ENCODE data around the gene ZNF385D. TPM values are rescaled to one million over a fixed set of nuclear protein-coding genes. Genes with fewer than 3 reads are reported as not detected.

Gene ZNF385D
- total RNA-seq, 1 experiment from 2014 or later: 0.28 TPM

DNA sequence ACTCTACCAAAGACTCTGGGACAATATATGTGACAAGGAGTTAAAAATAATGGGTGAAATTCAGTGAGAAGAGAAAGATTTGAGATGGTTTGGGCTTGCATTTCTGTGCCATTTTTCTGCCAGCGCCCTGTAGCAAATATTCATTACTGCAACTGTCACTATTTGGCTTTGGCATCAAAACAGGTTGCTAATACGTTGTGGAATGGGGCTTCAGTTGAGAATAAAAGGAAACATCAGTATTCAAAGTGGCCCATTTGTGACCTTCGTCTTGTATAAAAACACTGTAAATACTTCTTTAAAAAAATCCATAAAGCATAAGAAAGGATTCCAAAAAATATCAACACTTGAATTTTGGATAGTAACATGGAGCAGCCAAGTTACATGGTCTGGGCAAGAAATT, 309.2 kb downstream of the ZNF385D start:
- Histone ChIP-seq H3K4me1 (replicated peaks; ENCODE audit: insufficient read depth) (no peaks in the 10 kb centered on the region), H3K9me2 (ENCODE audit: insufficient read depth) (no peaks in the 10 kb centered on the region; the same call in 1 of the 2 replicates), H3F3A (ENCODE audit: insufficient read depth, low read depth) (no peaks in the 10 kb centered on the region), H3K79me2 (ENCODE audit: low read depth) (no peaks in the 10 kb centered on the region), H3K36me3 (ENCODE audit: low read depth) (no peaks in the 10 kb centered on the region), H3K27me3 (ENCODE audit: insufficient read depth, low read depth) (no peaks in the 10 kb centered on the region), H2AFZ (no peak overlapping the region), H3K4me3 (no peak overlapping the region), H3K27ac (no peak overlapping the region), H4K20me1 (ENCODE audit: insufficient read depth) (no peaks in the 10 kb centered on the region), H3K4me2 (no peak overlapping the region), H3K9me3 (ENCODE audit: insufficient read depth, low read depth) (no peaks in the 10 kb centered on the region)
- ChIA-PET CTCF (no interaction called here), POLR2A (ENCODE audit: unreplicated experiment) (no interaction called here)
- DNase-seq: no peak
- TF ChIP-seq EZH2 (IDR thresholded peaks at IDR 0.05; ENCODE audit: low read depth): no peak
- TF ChIP-seq CTCF (conservative IDR thresholded peaks at IDR 0.05): no peak
- BruUV-seq (replicated peaks): no TSS peak
- intact Hi-C loops (cut with micrococcal nuclease; ENCODE audit: unreplicated experiment): no loop called here

DNA sequence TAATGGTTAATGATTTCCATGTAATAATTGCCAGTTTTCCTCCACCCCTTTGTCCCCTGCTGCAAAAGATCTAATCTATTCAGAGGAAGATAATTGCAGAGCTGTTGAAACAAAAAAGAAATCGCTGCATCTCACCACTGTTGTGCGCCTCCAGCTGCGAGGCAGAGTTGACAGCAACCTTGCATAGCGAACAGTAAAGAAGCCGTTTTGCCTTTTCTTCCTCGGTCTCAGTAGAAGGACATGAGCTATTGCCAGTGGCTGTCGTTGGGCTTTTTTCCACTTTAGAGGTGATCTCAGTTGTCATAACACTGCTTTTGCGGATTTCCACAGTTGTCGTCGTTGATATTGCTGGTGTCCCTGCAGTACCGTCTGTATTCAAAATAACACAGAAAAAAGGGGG, 314.2 kb downstream of the ZNF385D start:
- no peak overlapping the region for H3K4me2 ChIP-seq
- no peak overlapping the region; the same call in 1 of the 2 replicates for H2AFZ ChIP-seq
- no peaks in the 10 kb centered on the region for H4K20me1 ChIP-seq (ENCODE audit: insufficient read depth)

DNA sequence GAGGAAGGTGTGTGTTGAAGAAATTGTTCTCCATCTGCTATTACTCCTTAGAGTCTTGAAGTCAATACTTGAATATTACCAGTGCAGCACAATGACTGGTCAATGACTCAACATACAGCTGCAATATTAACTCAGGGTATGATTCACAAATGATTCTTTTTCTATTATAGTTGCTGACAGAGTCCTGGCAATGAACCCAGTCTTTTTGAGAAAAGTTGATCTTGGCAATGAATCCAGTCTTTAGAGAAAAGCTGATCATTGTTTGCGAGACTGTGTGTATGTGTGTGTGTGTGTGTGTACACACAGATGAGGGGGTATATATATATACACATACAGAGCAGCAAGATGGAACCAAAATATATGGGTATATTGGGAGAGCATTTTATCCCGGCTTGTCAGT, 315.1 kb downstream of the ZNF385D start:
- intact Hi-C loops (cut with micrococcal nuclease; ENCODE audit: unreplicated experiment): no loop called here
- POLR2A ChIA-PET (ENCODE audit: unreplicated experiment): no interaction called here
- H2AFZ ChIP-seq: no peak overlapping the region

More for the DNA sequence above, 314.2 kb downstream of the ZNF385D start:
- Histone ChIP-seq H3K4me1 (replicated peaks; ENCODE audit: insufficient read depth) (no peaks in the 10 kb centered on the region), H3F3A (ENCODE audit: insufficient read depth, low read depth) (no peaks in the 10 kb centered on the region), H3K27me3 (ENCODE audit: insufficient read depth, low read depth) (no peaks in the 10 kb centered on the region), H3K36me3 (ENCODE audit: low read depth) (no peaks in the 10 kb centered on the region), H3K9me3 (ENCODE audit: insufficient read depth, low read depth) (no peaks in the 10 kb centered on the region), H3K79me2 (ENCODE audit: low read depth) (no peaks in the 10 kb centered on the region), H3K27ac (no peak overlapping the region), H3K4me3 (no peak overlapping the region), H3K9me2 (ENCODE audit: insufficient read depth) (no peaks in the 10 kb centered on the region)
- TF ChIP-seq CTCF (conservative IDR thresholded peaks at IDR 0.05) (no peak), EZH2 (IDR thresholded peaks at IDR 0.05; ENCODE audit: low read depth) (no peak)
- ChIA-PET POLR2A (ENCODE audit: unreplicated experiment) (no interaction called here), CTCF (no interaction called here)
- intact Hi-C loops (cut with micrococcal nuclease; ENCODE audit: unreplicated experiment): no loop called here
- BruUV-seq (replicated peaks): no TSS peak
- no peak for DNase-seq

More for the DNA sequence above, 315.1 kb downstream of the ZNF385D start:
- no peak overlapping the region for H3K27ac ChIP-seq
- CTCF ChIA-PET: no interaction called here
- no peaks in the 10 kb centered on the region for H3F3A ChIP-seq (ENCODE audit: insufficient read depth, low read depth)
- DNase-seq: no peak
- H3K9me2 ChIP-seq (ENCODE audit: insufficient read depth): no peaks in the 10 kb centered on the region
- H3K4me1 ChIP-seq (replicated peaks; ENCODE audit: insufficient read depth): no peaks in the 10 kb centered on the region
- no TSS peak for BruUV-seq (replicated peaks)
- no peak overlapping the region for H3K4me2 ChIP-seq
- no peaks in the 10 kb centered on the region for H3K79me2 ChIP-seq (ENCODE audit: low read depth)
- H3K36me3 ChIP-seq (ENCODE audit: low read depth): no peaks in the 10 kb centered on the region
- H3K9me3 ChIP-seq (ENCODE audit: insufficient read depth, low read depth): no peaks in the 10 kb centered on the region
- no peaks in the 10 kb centered on the region for H4K20me1 ChIP-seq (ENCODE audit: insufficient read depth)
- no peaks in the 10 kb centered on the region for H3K27me3 ChIP-seq (ENCODE audit: insufficient read depth, low read depth)
- H3K4me3 ChIP-seq: no peak overlapping the region
- TF ChIP-seq CTCF (conservative IDR thresholded peaks at IDR 0.05): no peak
- TF ChIP-seq EZH2 (IDR thresholded peaks at IDR 0.05; ENCODE audit: low read depth): no peak

Measured in PC-9 (cell line).